HEK293 (cell line): ENCODE measurements around the gene LNX1.

Experiments used
- CTCF ChIA-PET: fragments of 350-600 bp; formaldehyde crosslinking; extraction: SDS; loops from one replicate; lab custom pipeline; 2021; ENCODE audit warnings: antibody characterized with exemption; lab: Yijun Ruan, JAX
- POLR2A ChIA-PET: fragments of 300-600 bp; formaldehyde crosslinking; extraction: SDS; loops from one replicate; lab custom pipeline; 2020; ENCODE audit warnings: antibody characterized with exemption, inconsistent platforms; lab: Yijun Ruan, JAX
- H3K27ac ChIP-seq: fragments of 200-500 bp; sonication (Bioruptor generic); 2 replicates; pipeline ENCODE4 v1.5.1; 2014; ENCODE audit warnings: low read depth, low read length, control low read depth, inconsistent platforms; ENCODE audit errors: extremely low read depth
- H3K36me3 ChIP-seq, 2 experiments: fragments of 200-500 bp in 1 of 2; sonication (Bioruptor generic) in 1 of 2; 1 replicate in 1 of 2; 2 replicates in 1 of 2; pipeline ENCODE4 v1.5.1; 2014 to 2017; ENCODE audit warnings: inconsistent platforms in 2 of 2, low read length in 2 of 2; ENCODE audit not compliant: control insufficient read depth in 2 of 2, insufficient read depth in 1 of 2
- H3K4me1 ChIP-seq: fragments of 200-500 bp; sonication (Bioruptor generic); 2 replicates; pipeline ENCODE4 v1.5.1; 2014; ENCODE audit warnings: mild to moderate bottlenecking, low read length, inconsistent platforms; ENCODE audit not compliant: control insufficient read depth, insufficient read depth
- H3K4me3 ChIP-seq: 2 replicates; pipeline ENCODE4 v1.5.1; 2011; ENCODE audit warnings: low read depth, mild to moderate bottlenecking, control low read depth, low read length, moderate library complexity
- H3K9me3 ChIP-seq: fragments of 200-500 bp; sonication (Bioruptor generic); 2 replicates; pipeline ENCODE4 v1.5.1; 2014; ENCODE audit warnings: low read depth, low read length, inconsistent platforms; ENCODE audit not compliant: control insufficient read depth, insufficient read depth
- CTCF ChIP-seq: fragments of 450-650 bp; formaldehyde crosslinking; IDR thresholded peaks from 2 replicates; pipeline ENCODE4 v1.5.1; 2016; ENCODE audit warnings: missing biosample characterization, missing genetic modification characterization
- IKZF3 ChIP-seq: fragments of 450-650 bp; IDR thresholded peaks from 2 replicates; pipeline ENCODE4 v1.5.0; 2018; ENCODE audit warnings: missing biosample characterization, mild to moderate bottlenecking, missing genetic modification characterization, moderate library complexity
- KLF10 ChIP-seq: fragments of 450-650 bp; IDR thresholded peaks from 2 replicates; pipeline ENCODE4 v1.5.1; 2018; ENCODE audit warnings: missing biosample characterization, mild to moderate bottlenecking, missing genetic modification characterization
- PRDM2 ChIP-seq: fragments of 450-650 bp; formaldehyde crosslinking; IDR thresholded peaks from 2 replicates; pipeline ENCODE4 v1.5.1; 2016; ENCODE audit warnings: missing biosample characterization, missing genetic modification characterization, borderline replicate concordance
- PRDM6 ChIP-seq: fragments of 450-650 bp; formaldehyde crosslinking; IDR thresholded peaks from 2 replicates; pipeline ENCODE4 v1.5.1; 2017; ENCODE audit warnings: missing biosample characterization, missing genetic modification characterization
- RBAK ChIP-seq: fragments of 450-650 bp; formaldehyde crosslinking; IDR thresholded peaks from 2 replicates; pipeline ENCODE4 v1.5.1; 2016; ENCODE audit warnings: missing biosample characterization, missing genetic modification characterization
- YY1 ChIP-seq: fragments of 450-650 bp; formaldehyde crosslinking; IDR thresholded peaks from 2 replicates; pipeline ENCODE4 v1.5.1; 2018; ENCODE audit warnings: missing biosample characterization, missing genetic modification characterization
- ZBTB49 ChIP-seq: fragments of 450-650 bp; formaldehyde crosslinking; IDR thresholded peaks from 2 replicates; pipeline ENCODE4 v1.5.1; 2016; ENCODE audit warnings: missing biosample characterization, missing genetic modification characterization, low read depth
- ZBTB7A ChIP-seq: fragments of 450-650 bp; formaldehyde crosslinking; IDR thresholded peaks from 2 replicates; pipeline ENCODE4 v1.5.1; 2016; ENCODE audit warnings: low read depth, missing biosample characterization, missing genetic modification characterization
- ZFP41 ChIP-seq: fragments of 450-650 bp; formaldehyde crosslinking; IDR thresholded peaks from 2 replicates; pipeline ENCODE4 v1.5.1; 2016; ENCODE audit warnings: missing biosample characterization, missing genetic modification characterization, borderline replicate concordance
- ZNF10 ChIP-seq: fragments of 450-650 bp; formaldehyde crosslinking; IDR thresholded peaks from 2 replicates; pipeline ENCODE4 v1.5.1; 2017; ENCODE audit warnings: missing biosample characterization, missing genetic modification characterization
- ZNF157 ChIP-seq: fragments of 450-650 bp; formaldehyde crosslinking; IDR thresholded peaks from 2 replicates; pipeline ENCODE4 v1.5.1; 2016; ENCODE audit warnings: missing biosample characterization, missing genetic modification characterization
- ZNF350 ChIP-seq: fragments of 450-650 bp; formaldehyde crosslinking; IDR thresholded peaks from 2 replicates; pipeline ENCODE4 v1.5.0; 2017; ENCODE audit warnings: missing biosample characterization, mild to moderate bottlenecking, missing genetic modification characterization
- ZNF354C ChIP-seq: fragments of 450-650 bp; formaldehyde crosslinking; IDR thresholded peaks from 2 replicates; pipeline ENCODE4 v1.5.1; 2016; ENCODE audit warnings: missing biosample characterization, missing genetic modification characterization, low read depth, borderline replicate concordance
- ZNF366 ChIP-seq: fragments of 450-650 bp; formaldehyde crosslinking; conservative IDR thresholded peaks from 2 replicates; pipeline ENCODE4 v1.5.1; 2016; ENCODE audit warnings: missing biosample characterization, missing genetic modification characterization
- ZNF473 ChIP-seq: fragments of 450-650 bp; formaldehyde crosslinking; IDR thresholded peaks from 2 replicates; pipeline ENCODE4 v1.5.1; 2017; ENCODE audit warnings: missing biosample characterization, missing genetic modification characterization
- ZNF521 ChIP-seq: fragments of 450-650 bp; formaldehyde crosslinking; IDR thresholded peaks from 2 replicates; pipeline ENCODE4 v1.5.1; 2017; ENCODE audit warnings: missing biosample characterization, mild to moderate bottlenecking, missing genetic modification characterization
- ZNF530 ChIP-seq: fragments of 450-650 bp; formaldehyde crosslinking; IDR thresholded peaks from 2 replicates; pipeline ENCODE4 v1.5.1; 2016; ENCODE audit warnings: low read depth, missing biosample characterization, missing genetic modification characterization
- ZNF549 ChIP-seq: fragments of 450-650 bp; IDR thresholded peaks from 2 replicates; pipeline ENCODE4 v1.5.1; 2018; ENCODE audit warnings: missing biosample characterization, missing genetic modification characterization, mild to moderate bottlenecking, inconsistent platforms, moderate library complexity
- ZNF596 ChIP-seq: fragments of 450-650 bp; IDR thresholded peaks from 2 replicates; pipeline ENCODE4 v1.5.0; 2018; ENCODE audit warnings: missing biosample characterization, mild to moderate bottlenecking, missing genetic modification characterization, moderate library complexity
- ZNF670 ChIP-seq: fragments of 450-650 bp; formaldehyde crosslinking; IDR thresholded peaks from 2 replicates; pipeline ENCODE4 v1.5.1; 2016; ENCODE audit warnings: missing biosample characterization, missing genetic modification characterization, low read depth
- ZNF777 ChIP-seq: fragments of 450-650 bp; formaldehyde crosslinking; IDR thresholded peaks from 2 replicates; pipeline ENCODE4 v1.5.1; 2017; ENCODE audit warnings: missing biosample characterization, missing genetic modification characterization, borderline replicate concordance
- ZXDB ChIP-seq: fragments of 450-650 bp; formaldehyde crosslinking; IDR thresholded peaks from 2 replicates; pipeline ENCODE4 v1.5.1; 2016; ENCODE audit warnings: missing biosample characterization, missing genetic modification characterization
- TF ChIP-seq, protein P1 (sequence below): fragments of 450-650 bp; formaldehyde crosslinking; IDR thresholded peaks from 2 replicates; pipeline ENCODE4 v1.5.1; 2016; ENCODE audit warnings: missing biosample characterization, missing genetic modification characterization

The LNX1 gene

DNA sequence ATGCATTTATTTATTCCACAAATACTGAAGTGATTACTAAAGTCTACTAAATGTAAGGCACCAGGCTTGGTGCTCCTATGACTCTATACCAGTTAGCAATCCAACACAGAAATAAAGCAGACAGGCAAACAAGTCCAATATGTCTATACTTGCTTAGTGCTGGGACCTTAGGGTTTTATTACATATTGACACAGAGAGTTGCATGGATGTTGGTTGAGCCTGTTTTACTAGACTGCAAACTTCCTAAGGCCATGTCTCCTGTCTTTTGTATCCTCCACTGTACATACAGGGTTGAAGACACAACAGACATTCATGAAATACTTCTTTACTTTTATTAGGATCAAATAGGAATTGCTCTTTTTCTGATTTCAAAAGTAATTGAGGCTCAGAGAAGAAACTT, 69.0 kb downstream of the LNX1 start:
- Histone ChIP-seq H3K27ac (no peak overlapping the region), H3K36me3 (no peaks in the 10 kb centered on the region), H3K4me1 (no peaks in the 10 kb centered on the region), H3K4me3 (no peak overlapping the region), H3K9me3 (no peaks in the 10 kb centered on the region)
- TF ChIP-seq RBAK (tag by site-specific recombination) = no peak
- no peak for TF ChIP-seq ZXDB (tag by site-specific recombination)
- TF ChIP-seq KLF10 (tag by site-specific recombination) = no peak
- no peak for TF ChIP-seq ZNF777 (tag by site-specific recombination)
- no peak for TF ChIP-seq ZNF473
- no peak for TF ChIP-seq CTCF (tag by site-specific recombination)
- TF ChIP-seq ZNF157 (tag by site-specific recombination) = no peak
- no peak for TF ChIP-seq ZNF596 (tag by site-specific recombination)
- no peak for TF ChIP-seq ZBTB7A (tag by site-specific recombination)
- TF ChIP-seq ZNF10 = no peak
- no peak for TF ChIP-seq ZNF549 (tag by site-specific recombination)
- TF ChIP-seq ZBTB49 (tag by site-specific recombination) = no peak
- no peak for TF ChIP-seq ZNF350
- TF ChIP-seq ZNF521 = no peak
- TF ChIP-seq ZNF670 = no peak
- TF ChIP-seq YY1 (tag by site-specific recombination) = no peak
- TF ChIP-seq ZNF530 (tag by site-specific recombination) = no peak
- ChIA-PET CTCF (no interaction called here), POLR2A (no interaction called here)

- CTCF ChIA-PET = no interaction called here
- POLR2A ChIA-PET = no interaction called here
- no peaks in the 10 kb centered on the region for H3K36me3 ChIP-seq
- H3K4me3 ChIP-seq = no peak overlapping the region
- no peaks in the 10 kb centered on the region for H3K4me1 ChIP-seq
- H3K27ac ChIP-seq = no peak overlapping the region
- no peaks in the 10 kb centered on the region for H3K9me3 ChIP-seq
- TF ChIP-seq, protein P1, sequence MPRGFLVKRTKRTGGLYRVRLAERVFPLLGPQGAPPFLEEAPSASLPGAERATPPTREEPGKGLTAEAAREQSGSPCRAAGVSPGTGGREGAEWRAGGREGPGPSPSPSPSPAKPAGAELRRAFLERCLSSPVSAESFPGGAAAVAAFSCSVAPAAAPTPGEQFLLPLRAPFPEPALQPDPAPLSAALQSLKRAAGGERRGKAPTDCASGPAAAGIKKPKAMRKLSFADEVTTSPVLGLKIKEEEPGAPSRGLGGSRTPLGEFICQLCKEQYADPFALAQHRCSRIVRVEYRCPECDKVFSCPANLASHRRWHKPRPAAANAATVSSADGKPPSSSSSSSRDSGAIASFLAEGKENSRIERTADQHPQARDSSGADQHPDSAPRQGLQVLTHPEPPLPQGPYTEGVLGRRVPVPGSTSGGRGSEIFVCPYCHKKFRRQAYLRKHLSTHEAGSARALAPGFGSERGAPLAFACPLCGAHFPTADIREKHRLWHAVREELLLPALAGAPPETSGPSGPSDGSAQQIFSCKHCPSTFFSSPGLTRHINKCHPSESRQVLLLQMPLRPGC (tag by site-specific recombination) = no peak
- TF ChIP-seq PRDM2 (tag by site-specific recombination) = no peak
- no peak for TF ChIP-seq IKZF3
- no peak for TF ChIP-seq PRDM6 (tag by site-specific recombination)
- TF ChIP-seq ZFP41 (tag by site-specific recombination) = no peak
- TF ChIP-seq ZNF354C = no peak
- no peak for TF ChIP-seq ZNF366 (tag by site-specific recombination)
Observed at GRCh38 chr4:53520116-53520515, 71.2 kb downstream of the LNX1 start.
